Mucosa of descending colon (tissue), 3 donors: Measurements from ENCODE around the gene CAPZB. TPM values are rescaled to one million over a fixed set of nuclear protein-coding genes. Genes with fewer than 3 reads are reported as not detected.

Experiments
- ATAC-seq: fragments of 200-7000 bp; cut with Tn5 transposase; one replicate; pipeline ENCODE4 v1.9.1; 2020; ENCODE audit warnings: mild to moderate bottlenecking, moderate library complexity
- DNase-seq, 3 donors: peaks; one replicate each; pipeline ENCODE4 v3.0.0-alpha.2; 2020
- H3K36me3 ChIP-seq: fragments of 200-600 bp; one replicate; pipeline ENCODE4 v1.8.0; 2021; ENCODE audit warnings: low read depth, mild to moderate bottlenecking
- H3K4me1 ChIP-seq: fragments of 200-600 bp; one replicate; pipeline ENCODE4 v1.8.0; 2021; ENCODE audit warnings: low read depth, mild to moderate bottlenecking
- H3K4me3 ChIP-seq: fragments of 200-600 bp; one replicate; pipeline ENCODE4 v1.8.0; 2021; ENCODE audit warnings: mild to moderate bottlenecking
- H3K9me3 ChIP-seq: fragments of 200-600 bp; one replicate; pipeline ENCODE4 v1.8.0; 2021; ENCODE audit warnings: mild to moderate bottlenecking
- CTCF ChIP-seq: fragments of 200-600 bp; IDR thresholded peaks from one replicate; pipeline ENCODE4 v1.8.0; 2022; ENCODE audit warnings: antibody characterized with exemption, mild to moderate bottlenecking
- intact Hi-C, 2 donors: fragments of 100-400 bp; cut with DNase I in 1 of 2; cut with micrococcal nuclease in 1 of 2; formaldehyde crosslinking; loops; one replicate each; pipeline versions ENCODE4 v1.11.0 to v1.11.1; 2022; cut with DNase I, micrococcal nuclease
- total RNA-seq, 3 donors: library from RNA; stranded (reverse); fragmentation: NEBNext Ultra II Directional in 2 of 3; extraction: Animal tissue kit (Norgen Biotek cat#: 25700) in 2 of 3; gene quantifications; one replicate each; pipeline versions ENCODE4 v1.2.1 to v1.2.4, GENCODE V29; 2021 to 2023
- donor health status: DM: no; HTN: no; CAD: no; lungs with moderate emphysema.
- donor health status: DM: no; HTN: no; CAD: no.
- donor health status: DM: no; HTN: yes; CAD: no.

The CAPZB gene
- total RNA-seq, 3 donors from 2014 or later, result 346 to 393 (median 381) TPM

- Histone ChIP-seq H3K9me3 (no peaks in the 10 kb centered on the region), H3K4me3 (no peak overlapping the region), H3K4me1 (peaks cover 39% of the 10 kb centered on the region), H3K36me3 (no peaks in the 10 kb centered on the region)
- intact Hi-C loops, result no loop called here
- ATAC-seq, result no peak
- no peak for TF ChIP-seq CTCF
- no peak for DNase-seq
These were observed 62.2 kb downstream of the CAPZB start for GRCh38 chr1:19423130-19423529.

GRCh38 chr1:19421365-19421764, 64.0 kb downstream of the CAPZB start:
- DNase-seq, result no peak
- Histone ChIP-seq H3K9me3 (no peaks in the 10 kb centered on the region), H3K4me3 (no peak overlapping the region), H3K4me1 (peaks cover 23% of the 10 kb centered on the region), H3K36me3 (no peaks in the 10 kb centered on the region)
- no peak for TF ChIP-seq CTCF
- intact Hi-C loops, result no loop called here
- no peak for ATAC-seq

- ATAC-seq, result peak; percentile 35
- intact Hi-C loops, result no loop called here
- no peak for TF ChIP-seq CTCF
- Histone ChIP-seq H3K9me3 (no peaks in the 10 kb centered on the region), H3K4me3 (no peak overlapping the region), H3K36me3 (no peaks in the 10 kb centered on the region), H3K4me1 (peaks cover 16% of the 10 kb centered on the region)
- DNase-seq, result no peak
These were observed 64.7 kb downstream of the CAPZB start for GRCh38 chr1:19420606-19421005.

- no peaks in the 10 kb centered on the region for H3K9me3 ChIP-seq
- DNase-seq, result no peak
- intact Hi-C loops, result no loop called here
- no peak overlapping the region for H3K4me3 ChIP-seq
- no peak for ATAC-seq
- peaks cover 15% of the 10 kb centered on the region for H3K4me1 ChIP-seq
- no peaks in the 10 kb centered on the region for H3K36me3 ChIP-seq
- no peak for TF ChIP-seq CTCF
These were observed 65.6 kb downstream of the CAPZB start for GRCh38 chr1:19419691-19420090.

GRCh38 chr1:19418503-19418971, 66.8 kb downstream of the CAPZB start:
- TF ChIP-seq CTCF, result no peak
- DNase-seq, result no peak
- Histone ChIP-seq H3K4me3 (no peak overlapping the region), H3K36me3 (no peaks in the 10 kb centered on the region), H3K4me1 (peaks cover 10% of the 10 kb centered on the region), H3K9me3 (no peaks in the 10 kb centered on the region)
- intact Hi-C loops, result no loop called here
- ATAC-seq, result peak; percentile 7

GRCh38 chr1:19416921-19417470, 68.3 kb downstream of the CAPZB start:
- Histone ChIP-seq H3K9me3 (no peaks in the 10 kb centered on the region), H3K36me3 (no peaks in the 10 kb centered on the region), H3K4me1 (peaks cover 10% of the 10 kb centered on the region), H3K4me3 (no peak overlapping the region)
- no peak for TF ChIP-seq CTCF
- ATAC-seq (no peak), DNase-seq (no peak)
- intact Hi-C loops, result no loop called here
